DND-41 (cell line): Measurements from ENCODE around the gene PRRX1.

Experiments used
- ATAC-seq: fragments of 200-7000 bp; cut with Tn5 transposase; 3 replicates; pipeline ENCODE4 v1.9.1; 2021; ENCODE audit warnings: low read depth; ENCODE audit not compliant: insufficient read depth
- DNase-seq: peaks from one replicate; pipeline ENCODE4 v3.0.0-alpha.2; 2020
- H2AFZ ChIP-seq: 2 replicates; pipeline ENCODE4 v1.6.0; 2012; ENCODE audit warnings: low read depth, low read length
- H3K27ac ChIP-seq: 2 replicates; pipeline ENCODE4 v1.5.1; 2012; ENCODE audit warnings: low read length, inconsistent platforms
- H3K27me3 ChIP-seq: fragments of 200-600 bp; sonication (generic); 2 replicates; pipeline ENCODE4 v1.6.0; 2012; ENCODE audit warnings: low read length, mild to moderate bottlenecking, inconsistent platforms; ENCODE audit not compliant: insufficient read depth, poor library complexity
- H3K36me3 ChIP-seq: 2 replicates; pipeline ENCODE4 v1.5.1; 2012; ENCODE audit warnings: low read length, inconsistent platforms; ENCODE audit not compliant: insufficient read depth
- H3K4me1 ChIP-seq: 2 replicates; pipeline ENCODE4 v1.5.1; 2012; ENCODE audit warnings: mild to moderate bottlenecking, low read length; ENCODE audit not compliant: insufficient read depth
- H3K4me2 ChIP-seq: 2 replicates; pipeline ENCODE4 v1.6.0; 2012; ENCODE audit warnings: mild to moderate bottlenecking, moderate library complexity, low read length, inconsistent platforms; ENCODE audit not compliant: insufficient read depth
- H3K4me3 ChIP-seq, 2 experiments: fragments of 200-600 bp in 1 of 2; shearing (Covaris generic) in 1 of 2; 2 replicates each; pipeline ENCODE4 v1.5.1; 2012 to 2016; ENCODE audit warnings: inconsistent platforms in 2 of 2, low read length in 2 of 2, mild to moderate bottlenecking in 2 of 2, low read depth in 1 of 2, moderate library complexity in 1 of 2
- H3K79me2 ChIP-seq: 2 replicates; pipeline ENCODE4 v1.6.0; 2012; ENCODE audit warnings: low read length, inconsistent platforms; ENCODE audit not compliant: insufficient read depth
- H3K9ac ChIP-seq: 2 replicates; pipeline ENCODE4 v1.6.0; 2012; ENCODE audit warnings: low read depth, mild to moderate bottlenecking, inconsistent platforms, low read length, moderate library complexity
- H3K9me3 ChIP-seq: 2 replicates; pipeline ENCODE4 v1.5.1; 2012; ENCODE audit warnings: low read length, moderate library complexity, mild to moderate bottlenecking, inconsistent platforms; ENCODE audit not compliant: insufficient read depth, severe bottlenecking
- H4K20me1 ChIP-seq: 2 replicates; pipeline ENCODE4 v1.6.0; 2012; ENCODE audit warnings: low read length; ENCODE audit not compliant: insufficient read depth
- EZH2 ChIP-seq: IDR thresholded peaks from 3 replicates; pipeline ENCODE4 v1.6.1; 2012; ENCODE audit warnings: borderline replicate concordance, low read depth, mild to moderate bottlenecking, moderate library complexity, low read length, inconsistent platforms; ENCODE audit not compliant: severe bottlenecking
- TF ChIP-seq, protein P1 (sequence below): IDR thresholded peaks from 2 replicates; pipeline ENCODE4 v1.5.1; 2012; ENCODE audit warnings: borderline replicate concordance, low read length, moderate library complexity, mild to moderate bottlenecking; ENCODE audit not compliant: poor library complexity, severe bottlenecking; ENCODE audit errors: extremely low read depth

PRRX1 gene

DNA sequence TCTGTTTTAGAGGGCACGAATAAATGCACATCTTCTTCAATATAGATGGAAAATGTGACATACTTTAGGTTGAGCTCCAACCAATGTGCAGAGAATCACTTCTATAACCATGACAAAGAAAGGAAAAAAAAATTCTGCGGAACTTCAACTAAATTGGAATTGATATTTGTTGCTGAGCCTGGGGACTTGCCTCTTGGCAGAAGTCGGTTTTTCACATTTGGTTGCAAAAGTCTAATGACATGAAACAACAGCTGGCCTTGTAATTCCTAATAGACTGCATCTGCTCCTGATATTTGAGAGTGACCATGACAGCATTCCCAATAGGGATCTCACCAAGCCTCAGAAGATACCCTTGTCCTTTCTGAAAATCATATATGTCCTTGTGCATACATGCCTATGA lies 112.8 kb downstream of the PRRX1 start:
- H2AFZ ChIP-seq: no peak overlapping the region
- H3K4me2 ChIP-seq: no peak overlapping the region
- H3K4me1 ChIP-seq: no peaks in the 10 kb centered on the region
- no peak overlapping the region for H3K27ac ChIP-seq
- TF ChIP-seq, protein P1, sequence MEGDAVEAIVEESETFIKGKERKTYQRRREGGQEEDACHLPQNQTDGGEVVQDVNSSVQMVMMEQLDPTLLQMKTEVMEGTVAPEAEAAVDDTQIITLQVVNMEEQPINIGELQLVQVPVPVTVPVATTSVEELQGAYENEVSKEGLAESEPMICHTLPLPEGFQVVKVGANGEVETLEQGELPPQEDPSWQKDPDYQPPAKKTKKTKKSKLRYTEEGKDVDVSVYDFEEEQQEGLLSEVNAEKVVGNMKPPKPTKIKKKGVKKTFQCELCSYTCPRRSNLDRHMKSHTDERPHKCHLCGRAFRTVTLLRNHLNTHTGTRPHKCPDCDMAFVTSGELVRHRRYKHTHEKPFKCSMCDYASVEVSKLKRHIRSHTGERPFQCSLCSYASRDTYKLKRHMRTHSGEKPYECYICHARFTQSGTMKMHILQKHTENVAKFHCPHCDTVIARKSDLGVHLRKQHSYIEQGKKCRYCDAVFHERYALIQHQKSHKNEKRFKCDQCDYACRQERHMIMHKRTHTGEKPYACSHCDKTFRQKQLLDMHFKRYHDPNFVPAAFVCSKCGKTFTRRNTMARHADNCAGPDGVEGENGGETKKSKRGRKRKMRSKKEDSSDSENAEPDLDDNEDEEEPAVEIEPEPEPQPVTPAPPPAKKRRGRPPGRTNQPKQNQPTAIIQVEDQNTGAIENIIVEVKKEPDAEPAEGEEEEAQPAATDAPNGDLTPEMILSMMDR: no peak
- TF ChIP-seq EZH2: no peak
- no peak overlapping the region for H3K9ac ChIP-seq
- H4K20me1 ChIP-seq: no peaks in the 10 kb centered on the region
- no peak overlapping the region for H3K4me3 ChIP-seq
- no peaks in the 10 kb centered on the region for H3K36me3 ChIP-seq
- H3K9me3 ChIP-seq: no peaks in the 10 kb centered on the region
- H3K27me3 ChIP-seq: no peaks in the 10 kb centered on the region
- DNase-seq (no peak), ATAC-seq (no peak)
- H3K79me2 ChIP-seq: no peaks in the 10 kb centered on the region
